Activated CD8-positive, alpha-beta memory T cell treated with anti-CD3 and anti-CD28 coated beads for 48 hours (primary cell): Measurements from ENCODE around the gene KIAA1217.

ENCODE experiments used
- DNase-seq, 3 experiments: peaks; one replicate each; pipeline ENCODE4 v3.0.0-alpha.2; 2020; ENCODE audit warnings: low read depth in 2 of 3, low spot score in 2 of 3

Gene KIAA1217

DNA sequence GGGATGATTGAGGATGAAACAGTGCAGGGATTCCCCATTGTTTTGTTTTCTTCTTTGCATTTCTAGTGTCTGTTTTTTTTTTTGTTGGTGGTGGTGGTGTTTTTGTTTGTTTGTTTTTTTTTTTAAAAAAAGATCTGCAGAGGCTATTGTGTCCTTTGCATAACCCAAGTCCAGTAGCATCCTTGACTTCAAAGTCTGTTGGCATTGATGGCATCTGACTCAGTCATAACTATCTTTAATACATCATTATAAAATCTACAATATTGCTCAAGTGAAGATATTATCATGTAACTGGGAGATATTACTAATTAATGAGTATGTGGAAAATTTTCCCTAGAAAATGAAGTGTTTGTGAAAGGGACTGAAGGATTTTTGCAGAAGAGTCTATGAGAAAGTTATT is 70.2 kb downstream of the KIAA1217 start:
- no peak for DNase-seq

DNA sequence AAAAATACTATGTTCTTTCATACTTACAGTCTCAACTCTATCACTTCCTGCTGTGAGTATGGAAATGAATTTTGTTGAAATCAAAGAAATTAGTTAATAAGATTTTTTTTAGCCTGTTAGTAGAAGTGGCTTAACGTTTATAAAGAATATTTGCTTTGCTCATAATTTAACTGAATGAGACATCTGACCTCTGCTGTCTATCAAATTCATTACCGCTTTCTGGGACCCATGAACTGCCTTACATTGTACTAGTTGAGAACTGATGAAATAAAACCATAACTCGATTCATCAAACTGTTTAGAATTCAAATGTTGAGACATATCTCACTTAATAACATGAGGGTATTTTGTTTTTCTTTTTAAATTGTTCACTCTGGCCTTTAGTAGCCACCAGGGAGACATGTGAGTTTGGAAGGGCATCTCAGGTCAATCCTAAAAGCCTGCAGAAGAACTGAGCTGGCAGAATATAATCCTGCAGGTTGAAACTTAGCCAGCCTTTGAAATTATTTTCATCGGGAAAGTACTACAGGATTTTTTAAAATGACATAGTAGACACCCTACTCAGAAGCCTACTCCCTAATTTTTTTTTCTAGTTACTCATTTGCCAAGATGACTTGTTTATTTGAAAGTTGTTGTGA is 78.7 kb downstream of the KIAA1217 start:
- no peak for DNase-seq

DNA sequence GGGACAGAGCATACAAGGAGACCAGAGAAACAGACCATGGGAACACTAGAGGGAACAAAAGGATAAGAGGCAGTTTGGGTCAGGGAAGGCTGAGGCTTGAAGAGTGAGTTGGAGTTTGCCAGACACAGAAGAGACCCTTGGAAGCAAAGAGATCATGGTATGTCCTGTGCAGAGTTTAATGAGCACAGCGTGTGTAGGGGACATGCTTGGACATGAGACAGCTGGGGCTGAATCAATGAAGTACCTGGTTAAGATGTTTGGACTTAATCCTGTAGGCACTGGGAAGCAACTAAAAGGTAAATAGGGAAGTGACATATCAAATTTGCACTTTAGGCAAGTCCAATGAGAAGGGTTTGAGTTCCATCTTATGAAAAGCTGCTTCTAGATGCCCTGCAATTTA is 79.6 kb downstream of the KIAA1217 start:
- DNase-seq: no peak

DNA sequence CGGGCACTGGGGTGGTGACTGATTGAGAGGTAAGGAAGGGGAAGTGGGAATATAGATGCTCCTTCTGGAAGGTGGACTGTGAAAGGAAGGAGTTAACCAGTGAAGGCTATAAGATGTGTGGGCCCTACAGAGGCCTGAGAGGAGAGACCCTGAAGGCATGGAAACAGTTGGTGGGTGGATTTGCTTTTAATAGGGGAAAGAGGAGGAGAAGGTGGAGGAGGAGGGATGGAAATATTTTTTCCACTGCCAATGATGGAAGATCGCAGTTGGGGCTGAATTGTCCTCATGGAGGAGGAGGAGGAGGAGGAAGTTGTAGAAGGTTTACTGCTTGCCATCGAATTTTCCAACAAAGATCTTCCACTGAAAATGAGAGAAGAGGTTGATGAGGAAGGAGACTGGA is 80.3 kb downstream of the KIAA1217 start:
- DNase-seq: no peak

DNA sequence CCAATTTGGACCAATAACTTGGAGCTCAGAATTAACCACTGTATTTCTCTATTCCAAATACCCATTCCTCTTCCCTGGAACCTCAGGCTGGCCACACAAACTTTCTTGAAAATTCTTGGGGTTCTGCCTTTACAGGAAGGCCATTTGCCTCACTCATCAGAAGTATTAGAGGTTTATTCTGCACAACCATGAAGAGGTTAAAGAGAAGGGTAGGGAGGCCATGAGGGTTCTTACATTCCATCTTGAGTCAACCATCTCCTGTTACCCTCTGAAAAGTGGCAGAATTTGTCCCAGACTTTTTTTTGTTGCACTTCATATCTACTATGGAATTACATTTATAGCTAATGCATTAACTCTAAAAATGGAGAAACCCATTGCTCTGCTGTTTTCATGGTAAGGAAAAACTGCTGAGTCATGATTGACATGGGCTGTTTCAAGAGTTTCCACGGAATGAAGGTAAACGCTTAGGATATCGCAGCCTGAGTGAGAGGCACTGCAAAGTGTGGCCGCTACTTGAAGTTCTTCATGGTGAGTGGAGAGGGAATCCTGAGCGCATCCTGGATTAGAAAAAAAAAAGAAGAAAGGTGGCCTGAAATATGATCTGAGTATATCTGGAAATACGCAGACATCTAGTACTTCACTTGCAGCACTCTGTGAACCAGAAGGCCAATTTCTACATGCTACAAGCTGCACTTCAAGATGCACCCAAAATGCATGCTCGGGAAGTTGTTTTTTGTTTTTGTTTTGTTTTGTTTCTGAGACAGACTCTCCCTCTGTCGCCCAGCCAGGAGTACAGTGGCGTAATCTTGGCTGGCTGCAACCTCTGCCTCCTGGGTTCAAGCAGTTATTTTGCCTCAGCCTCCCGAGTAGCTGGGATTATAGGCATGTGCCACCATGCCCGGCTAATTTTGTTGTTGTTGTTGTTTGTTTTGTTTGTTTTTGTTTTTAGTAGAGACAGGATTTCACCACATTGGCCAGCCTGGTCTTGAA is 83.7 kb downstream of the KIAA1217 start:
- DNase-seq: no peak

DNA sequence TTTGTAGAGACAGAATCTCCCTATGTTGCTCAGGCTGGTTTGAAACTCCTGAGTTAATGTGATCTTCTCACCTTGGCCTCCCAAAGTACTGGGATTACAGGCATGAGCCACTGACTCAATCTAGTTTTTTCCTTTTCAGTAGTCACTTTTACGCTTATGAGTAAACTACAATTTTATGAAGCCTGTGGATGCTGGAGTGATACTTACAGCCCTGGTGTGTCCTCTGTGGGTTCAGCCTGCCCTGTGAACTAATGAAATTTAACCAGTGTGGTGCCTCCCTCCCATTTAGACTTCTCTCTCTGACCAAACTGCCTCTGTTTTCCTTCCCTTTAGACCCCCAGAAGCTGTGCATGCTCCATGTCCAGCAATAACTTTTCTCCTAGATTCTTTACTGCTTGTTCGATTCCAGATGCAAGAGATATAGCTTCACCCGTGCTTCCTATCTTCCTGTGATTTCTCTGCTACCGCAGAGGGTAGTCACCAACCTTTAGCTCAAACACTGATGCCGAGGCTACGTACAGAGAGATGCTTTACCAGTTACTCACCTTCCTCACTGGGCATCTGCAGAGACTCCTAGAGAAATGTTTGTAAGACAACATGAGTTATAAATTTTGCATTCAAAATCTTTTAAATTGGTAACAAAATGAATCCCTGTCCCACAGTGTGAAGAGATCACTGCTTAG is 90.8 kb downstream of the KIAA1217 start:
- no peak for DNase-seq

DNA sequence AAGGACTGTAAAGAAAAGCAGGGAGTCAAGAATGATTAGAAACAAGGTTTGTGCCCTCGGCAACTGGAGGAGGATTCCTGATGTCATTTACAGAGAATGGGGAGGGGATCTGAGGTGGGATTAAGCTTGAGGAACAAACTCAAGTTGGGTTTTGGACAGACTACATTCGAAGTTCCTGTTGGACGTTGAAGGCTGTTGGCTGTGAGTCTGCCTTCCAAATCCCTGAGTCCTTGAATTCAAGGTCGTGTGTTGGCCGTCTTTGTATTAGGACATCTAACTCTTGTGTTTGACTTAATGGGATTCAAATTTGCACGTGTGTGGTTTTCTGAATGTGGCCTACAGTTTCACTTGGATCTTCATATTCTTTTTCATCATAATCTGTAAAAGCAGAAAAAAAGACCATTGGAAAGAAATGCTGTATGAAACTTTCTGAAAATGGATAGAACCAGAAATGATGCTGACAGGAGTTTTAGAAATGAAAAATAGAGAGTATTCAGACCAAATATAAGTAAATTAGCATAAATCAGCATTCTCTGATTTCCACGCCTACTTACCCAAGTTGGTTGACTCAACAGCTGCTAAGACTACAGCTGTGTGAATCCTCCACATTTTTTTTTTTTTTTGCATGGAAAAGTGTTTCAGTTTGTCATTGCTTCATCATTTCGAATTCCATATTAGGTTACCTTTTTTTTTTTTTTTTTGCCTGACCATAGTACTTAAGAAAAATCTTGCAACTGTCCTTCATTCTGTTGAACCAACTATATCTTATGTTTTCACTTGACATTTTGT is 94.8 kb downstream of the KIAA1217 start:
- DNase-seq: no peak

DNA sequence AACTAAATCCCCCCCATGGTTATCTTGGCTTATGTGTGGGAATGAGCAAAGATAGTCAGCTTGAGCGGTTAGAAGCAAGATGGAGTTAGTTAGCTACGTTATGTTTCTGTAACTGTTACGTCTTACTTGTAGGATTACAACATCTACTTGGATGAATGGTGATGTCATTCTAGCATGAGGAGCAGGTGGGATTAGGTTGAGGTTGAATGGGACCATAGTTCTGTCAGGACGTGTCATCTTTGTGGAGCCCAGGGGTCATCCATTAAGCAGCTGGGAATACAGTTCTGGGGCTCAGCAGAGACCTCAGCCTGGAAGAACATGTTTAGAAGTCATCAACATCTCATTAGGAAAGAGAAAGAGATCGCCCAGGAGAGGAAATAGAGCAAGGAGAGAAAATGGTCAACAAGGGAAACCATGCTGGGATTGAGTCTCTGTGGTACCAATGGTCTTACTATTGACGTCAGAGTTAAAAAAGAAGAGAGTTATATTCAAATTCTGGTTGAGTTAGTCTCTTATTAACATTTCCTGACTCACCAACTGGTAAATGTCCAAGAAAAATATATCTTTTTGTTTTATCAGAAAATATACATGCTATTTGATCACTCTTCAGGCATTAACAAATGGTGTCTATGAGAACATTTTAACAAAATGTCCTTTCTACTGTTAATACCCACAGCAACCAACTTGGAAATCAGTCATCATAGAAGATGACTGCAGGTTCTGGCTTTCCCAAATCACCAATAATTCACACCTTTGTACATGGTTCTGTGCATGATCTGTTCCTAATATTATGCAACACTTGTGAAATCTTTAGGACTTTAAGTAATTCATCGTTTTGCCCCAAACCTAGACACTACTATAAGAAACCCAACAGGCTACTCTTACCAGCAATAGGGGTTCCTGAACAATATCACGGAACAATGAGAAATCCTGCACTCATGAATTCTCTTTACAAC is 96.9 kb downstream of the KIAA1217 start:
- no peak for DNase-seq

DNA sequence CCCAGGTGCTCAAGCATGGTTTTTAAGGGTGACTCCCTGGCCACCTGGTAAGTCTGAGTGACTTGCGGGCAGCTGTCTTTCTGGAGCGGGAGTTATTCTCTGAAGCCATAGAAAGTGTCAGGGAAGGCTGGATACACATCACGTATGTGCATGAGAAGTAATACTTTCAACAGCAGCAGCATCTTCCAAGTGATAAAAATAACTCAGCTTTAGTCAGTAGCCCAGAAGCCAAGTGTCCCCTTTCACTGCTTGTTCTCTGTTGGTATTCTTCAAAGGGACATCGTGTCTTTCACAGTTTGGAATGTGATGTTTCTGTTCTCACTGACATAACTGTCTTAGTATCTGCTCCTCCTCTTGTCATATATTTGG is 97.6 kb downstream of the KIAA1217 start:
- DNase-seq: no peak

DNA sequence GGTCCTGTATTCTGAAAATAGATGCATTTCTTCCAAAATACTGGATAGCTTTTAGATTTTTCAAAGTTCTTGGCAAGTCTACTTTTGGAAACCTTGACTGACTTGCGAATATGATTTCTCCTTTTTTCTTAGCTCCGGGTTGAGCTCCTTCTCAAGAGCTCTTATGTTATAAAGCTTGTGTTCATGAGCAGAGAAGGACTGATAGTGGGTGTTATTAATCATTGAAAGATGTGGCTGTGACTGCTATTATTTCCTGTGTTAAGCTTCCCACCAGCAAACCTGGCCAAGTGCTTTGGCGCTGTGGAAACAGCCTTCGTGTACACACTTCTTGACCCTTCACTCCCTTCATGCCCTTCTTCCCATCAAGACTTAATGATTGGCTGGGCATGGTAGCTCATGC is 98.2 kb downstream of the KIAA1217 start:
- DNase-seq: no peak

DNA sequence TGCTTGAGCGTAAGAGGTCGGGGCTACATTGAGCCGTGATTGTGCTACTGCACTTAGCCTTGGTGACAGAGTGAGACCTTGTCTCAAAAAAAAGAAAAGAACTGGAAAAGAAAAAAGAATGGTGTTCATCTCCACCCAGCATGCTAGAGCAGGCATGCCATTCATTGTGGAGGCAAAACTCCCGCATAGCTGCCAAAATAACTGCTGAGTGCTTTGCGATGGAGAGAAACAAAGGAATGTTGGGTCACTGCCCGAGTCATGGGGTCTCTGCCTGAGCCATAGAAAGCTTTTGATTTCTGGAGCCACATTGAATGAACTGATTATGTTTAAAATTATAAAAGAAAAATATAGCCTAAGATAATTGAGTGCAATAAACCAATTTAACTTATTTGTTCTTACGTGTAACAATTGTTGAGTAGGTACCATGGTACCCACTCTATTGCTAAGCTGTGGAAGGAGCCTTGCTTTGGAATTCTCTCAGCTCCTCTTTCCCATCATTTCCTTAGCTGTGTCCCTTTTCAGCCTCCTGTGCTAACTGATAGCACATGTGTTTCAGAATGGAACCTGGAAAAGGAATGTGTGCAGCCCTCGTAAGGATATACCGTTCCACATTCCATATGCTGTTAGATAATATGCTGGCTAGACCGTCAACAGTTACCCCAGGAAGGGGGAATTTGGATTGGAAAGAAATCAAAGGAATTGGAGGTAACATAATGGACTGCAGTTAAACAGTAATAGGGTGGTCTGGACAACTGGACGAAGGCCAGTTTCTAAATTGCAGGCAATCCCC is 99.0 kb downstream of the KIAA1217 start:
- no peak for DNase-seq

DNA sequence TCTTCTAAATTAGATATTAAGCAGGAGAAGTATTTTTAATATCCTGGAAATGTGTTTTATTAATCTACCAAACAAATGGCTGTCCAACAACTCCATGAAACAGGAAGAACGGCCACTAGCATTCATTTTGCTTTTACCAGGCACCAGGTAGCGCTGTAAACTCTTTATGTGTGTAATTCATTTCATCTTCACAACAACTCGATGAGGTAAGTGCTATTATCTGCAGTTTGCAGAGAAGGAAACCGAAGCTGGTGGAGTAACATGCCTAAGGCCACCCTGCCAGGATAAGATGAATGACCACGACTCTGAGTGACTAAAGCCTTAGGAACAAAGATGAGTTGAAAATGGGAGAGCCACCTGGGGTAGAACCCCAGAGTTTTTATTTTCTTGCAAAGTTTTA is 101.2 kb downstream of the KIAA1217 start:
- no peak for DNase-seq

DNA sequence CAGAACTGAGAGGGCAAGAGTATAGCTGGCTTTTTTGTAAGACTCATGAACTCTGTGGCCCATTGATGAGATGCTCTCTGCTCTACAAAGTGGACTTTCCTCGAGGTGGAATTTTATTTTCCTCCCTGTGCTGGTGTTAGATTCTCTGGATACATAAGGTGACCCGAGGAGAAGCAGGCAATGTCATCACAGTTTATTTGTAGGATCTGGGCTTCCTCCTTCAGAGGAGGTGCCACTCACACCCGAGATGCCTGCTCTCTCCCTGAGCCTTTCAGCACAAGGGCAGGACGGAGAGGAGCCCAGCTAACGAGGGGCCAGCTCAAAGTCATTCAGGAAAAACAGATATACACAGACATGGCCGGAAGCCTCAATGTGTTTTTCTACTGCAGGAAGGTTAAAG is 103.0 kb downstream of the KIAA1217 start:
- no peak for DNase-seq

DNA sequence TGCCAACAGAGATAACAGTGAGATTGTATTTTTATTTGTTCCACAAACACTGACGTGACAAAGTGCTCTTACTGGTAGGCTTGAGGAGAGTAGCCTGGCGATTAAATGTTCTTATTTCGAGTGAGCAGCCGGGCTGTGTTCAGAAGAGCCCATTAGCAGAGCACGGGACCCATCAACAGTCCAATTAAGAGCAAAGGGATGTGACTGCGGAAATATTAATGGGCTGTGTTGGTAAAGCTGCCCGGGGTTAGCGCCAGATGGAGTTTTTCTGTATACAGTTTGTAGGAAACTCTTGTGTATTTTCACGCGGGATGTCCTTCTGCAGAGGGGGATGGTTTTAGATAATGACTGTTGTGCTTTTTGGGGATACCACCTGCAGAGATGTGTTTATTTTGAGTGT is 104.3 kb downstream of the KIAA1217 start:
- DNase-seq: no peak

DNA sequence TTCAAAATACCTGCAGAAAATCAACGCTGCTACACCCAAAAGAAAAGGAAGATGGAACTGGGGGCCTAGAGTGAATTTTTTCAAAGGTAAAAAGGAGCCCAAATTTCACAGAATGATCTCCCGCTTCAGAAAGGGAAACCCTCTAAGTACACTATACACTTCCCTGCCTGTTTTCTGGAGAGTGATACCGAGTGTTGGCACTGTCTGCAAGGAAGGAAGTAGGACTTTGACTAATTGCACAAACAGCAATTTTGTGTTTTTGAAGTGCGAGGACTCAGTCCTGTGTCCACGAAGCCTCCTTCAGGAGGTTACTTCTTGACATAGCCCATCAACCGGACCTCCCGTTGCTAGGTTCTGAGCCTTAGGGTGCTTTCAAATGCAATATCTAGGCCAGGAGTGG is 106.3 kb downstream of the KIAA1217 start:
- DNase-seq: no peak

DNA sequence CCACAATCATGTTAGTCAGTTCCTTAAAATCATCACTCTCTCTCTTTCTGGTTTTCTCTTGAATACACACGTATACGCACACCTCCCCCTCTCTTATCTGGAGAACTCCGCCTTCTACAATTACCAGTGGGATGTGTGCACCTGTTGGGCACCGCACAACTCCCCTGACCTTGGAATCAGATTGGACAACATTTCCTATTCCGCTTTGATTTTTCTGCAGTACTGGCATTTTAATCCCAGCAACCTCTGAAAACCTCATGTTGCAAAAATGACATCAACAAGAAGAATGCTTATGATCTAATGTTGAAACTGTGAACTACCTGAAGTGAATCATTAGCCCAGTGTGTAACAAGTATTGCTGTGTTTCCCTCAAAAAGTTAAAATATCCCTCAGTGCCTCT is 109.6 kb downstream of the KIAA1217 start:
- no peak for DNase-seq

DNA sequence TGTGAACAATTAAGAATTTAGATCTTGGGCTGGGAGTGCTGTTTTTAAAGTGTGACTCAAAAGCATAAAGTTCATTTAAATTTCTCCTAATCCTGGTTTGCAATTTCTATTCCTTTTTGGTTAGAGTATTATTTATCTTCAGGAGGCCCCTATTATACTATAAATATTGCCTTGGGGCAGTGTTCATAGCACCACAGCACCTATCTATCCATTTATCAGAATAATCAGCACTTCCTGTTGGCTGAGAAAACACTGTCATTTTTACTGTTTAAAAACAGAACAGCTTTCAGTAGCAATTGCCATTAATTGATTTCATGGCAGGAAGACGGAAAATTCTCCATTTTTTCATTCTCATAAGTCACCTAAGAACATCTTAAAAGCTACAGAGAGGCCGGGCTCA is 111.4 kb downstream of the KIAA1217 start:
- no peak for DNase-seq

DNA sequence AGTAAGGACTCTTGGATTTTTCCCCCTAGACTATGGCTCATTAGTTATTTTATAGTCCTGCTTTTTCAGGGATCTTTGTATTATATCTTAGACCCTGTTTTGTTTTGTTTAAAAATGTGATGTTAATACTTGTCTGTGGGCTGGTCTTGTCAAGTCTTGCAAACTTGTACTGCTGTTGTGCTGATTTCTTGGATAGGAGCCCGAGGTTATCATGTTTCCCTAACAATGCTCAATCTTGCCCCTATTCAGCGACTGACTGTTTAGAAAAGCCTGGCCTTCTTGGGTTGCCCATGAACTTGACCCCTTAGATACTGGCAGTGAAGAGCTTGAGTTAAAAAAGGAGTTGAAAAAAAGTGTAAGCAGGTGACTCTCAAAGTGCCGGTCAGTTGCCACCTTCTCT is 115.7 kb downstream of the KIAA1217 start:
- DNase-seq: no peak

DNA sequence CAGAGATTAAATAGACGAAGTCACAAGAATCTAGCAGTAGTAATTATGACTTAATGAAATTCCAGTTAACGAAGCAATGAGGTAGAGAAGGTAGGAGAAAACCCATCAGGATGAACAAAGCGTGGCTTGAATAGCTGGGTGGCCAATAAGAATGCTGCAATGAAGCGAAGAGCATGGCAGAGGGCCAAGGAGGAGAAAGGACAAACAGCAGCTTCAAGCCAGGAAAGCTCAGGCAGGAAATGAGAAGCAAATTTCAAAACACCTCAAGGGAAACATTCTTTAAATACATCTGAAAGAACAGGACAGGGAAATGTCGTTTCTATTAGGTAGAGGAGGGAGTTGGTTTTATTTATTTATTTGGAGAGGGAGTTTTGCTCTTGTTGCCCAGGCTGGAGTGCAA is 122.5 kb downstream of the KIAA1217 start:
- DNase-seq: no peak
